Activated B cell treated with CpG ODN at 0.5 μM for 24 hours (primary cell): ENCODE results near the gene CTDSP1. TPM values are rescaled to one million over a fixed set of nuclear protein-coding genes. Genes with fewer than 3 reads are reported as not detected.
A peak's percentile ranks its signal among the peaks of the same experiment; 100 is the strongest.

ENCODE experiments used
- ATAC-seq: fragments of 200-7000 bp; cut with Tn5 transposase; one replicate; pipeline ENCODE4 v1.10.0; 2021; ENCODE audit warnings: low read depth, mild to moderate bottlenecking, moderate library complexity
- CTCF ChIA-PET: fragments of 350-600 bp; sonication (Branson Sonifier 250); formaldehyde crosslinking; loops from one replicate; lab custom pipeline; 2021; ENCODE audit warnings: antibody characterized with exemption; lab: Charles Lee
- POLR2A ChIA-PET: fragments of 350-600 bp; sonication (Branson Sonifier 250); formaldehyde crosslinking; loops from one replicate; lab custom pipeline; 2021; ENCODE audit warnings: antibody characterized with exemption; lab: Charles Lee
- DNase-seq: peaks from one replicate; pipeline ENCODE4 v3.0.0; 2022
- H3K27ac Mint-ChIP-seq: one replicate; pipeline ENCODE4 v1.8.0; 2020; ENCODE audit warnings: mixed read lengths
- H3K27me3 Mint-ChIP-seq: one replicate; pipeline ENCODE4 v1.8.0; 2021; ENCODE audit warnings: mixed read lengths
- H3K36me3 Mint-ChIP-seq: one replicate; pipeline ENCODE4 v1.8.0; 2021; ENCODE audit warnings: low read depth, mixed read lengths
- H3K4me1 Mint-ChIP-seq: one replicate; pipeline ENCODE4 v1.8.0; 2021; ENCODE audit warnings: mixed read lengths
- H3K4me3 Mint-ChIP-seq: one replicate; pipeline ENCODE4 v1.8.0; 2020; ENCODE audit warnings: mild to moderate bottlenecking, mixed read lengths
- H3K9me3 Mint-ChIP-seq: one replicate; pipeline ENCODE4 v1.8.0; 2020; ENCODE audit warnings: mixed read lengths
- intact Hi-C: fragments of 100-400 bp; cut with micrococcal nuclease; formaldehyde crosslinking; loops from one replicate; pipeline ENCODE4 v1.15.1; 2024
- total RNA-seq: library from RNA; stranded (reverse); gene quantifications from 2 replicates; pipeline ENCODE4 v1.2.3, GENCODE V29; 2022
- TF ChIP-seq, protein P1 (sequence below): fragments of 200-600 bp; IDR thresholded peaks from one replicate; pipeline ENCODE4 v1.8.0; 2022; ENCODE audit warnings: antibody characterized with exemption, mild to moderate bottlenecking

Gene CTDSP1
- total RNA-seq, 1 donor from 2014 or later, result 118 TPM

DNA sequence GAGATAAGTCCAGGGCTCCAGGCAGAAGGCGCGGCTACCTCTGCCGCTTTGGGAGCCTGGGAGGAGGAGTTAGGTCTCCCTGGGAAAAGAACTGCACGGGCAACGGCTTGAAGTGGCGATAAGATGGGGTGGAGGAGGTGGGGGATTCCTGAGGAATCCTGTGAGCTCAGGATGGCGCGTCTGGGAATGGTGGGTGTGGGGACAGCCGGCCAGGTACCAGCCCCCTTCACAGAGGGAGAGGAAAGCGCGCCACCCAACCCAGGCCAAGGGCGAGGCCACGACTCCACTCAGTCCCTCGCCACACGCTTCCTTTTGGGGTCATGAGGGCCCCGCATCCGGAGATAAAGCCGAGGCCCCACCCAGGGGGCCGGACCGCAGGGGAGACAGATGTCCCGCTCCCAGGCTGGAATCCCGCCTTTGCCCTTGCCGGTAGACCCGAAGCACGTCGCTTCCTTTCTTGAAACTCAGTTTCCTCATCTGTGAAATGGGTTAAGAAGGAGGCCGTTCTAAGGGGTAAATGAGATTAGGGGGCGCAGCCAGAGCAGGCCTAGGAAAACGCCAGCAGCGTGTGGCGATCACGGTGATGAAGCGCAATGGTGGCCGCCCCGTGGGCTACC is 1.7 kb upstream of the CTDSP1 start:
- DNase-seq, result no peak
- no peaks in the 10 kb centered on the region for H3K27me3 Mint-ChIP-seq
- ATAC-seq, result no peak
- H3K36me3 Mint-ChIP-seq, result peaks cover 11% of the 10 kb centered on the region
- H3K27ac Mint-ChIP-seq, result peak overlapping the region; percentile 96
- TF ChIP-seq, protein P1, sequence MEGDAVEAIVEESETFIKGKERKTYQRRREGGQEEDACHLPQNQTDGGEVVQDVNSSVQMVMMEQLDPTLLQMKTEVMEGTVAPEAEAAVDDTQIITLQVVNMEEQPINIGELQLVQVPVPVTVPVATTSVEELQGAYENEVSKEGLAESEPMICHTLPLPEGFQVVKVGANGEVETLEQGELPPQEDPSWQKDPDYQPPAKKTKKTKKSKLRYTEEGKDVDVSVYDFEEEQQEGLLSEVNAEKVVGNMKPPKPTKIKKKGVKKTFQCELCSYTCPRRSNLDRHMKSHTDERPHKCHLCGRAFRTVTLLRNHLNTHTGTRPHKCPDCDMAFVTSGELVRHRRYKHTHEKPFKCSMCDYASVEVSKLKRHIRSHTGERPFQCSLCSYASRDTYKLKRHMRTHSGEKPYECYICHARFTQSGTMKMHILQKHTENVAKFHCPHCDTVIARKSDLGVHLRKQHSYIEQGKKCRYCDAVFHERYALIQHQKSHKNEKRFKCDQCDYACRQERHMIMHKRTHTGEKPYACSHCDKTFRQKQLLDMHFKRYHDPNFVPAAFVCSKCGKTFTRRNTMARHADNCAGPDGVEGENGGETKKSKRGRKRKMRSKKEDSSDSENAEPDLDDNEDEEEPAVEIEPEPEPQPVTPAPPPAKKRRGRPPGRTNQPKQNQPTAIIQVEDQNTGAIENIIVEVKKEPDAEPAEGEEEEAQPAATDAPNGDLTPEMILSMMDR, result no peak
- intact Hi-C loops, result loop anchor here (5.0 kb wide), 3 partner anchors 231 to 779 kb away; partner anchors contain the start of genes CNPPD1, CXCR1 and RETREG2
- H3K9me3 Mint-ChIP-seq, result no peaks in the 10 kb centered on the region
- H3K4me1 Mint-ChIP-seq, result peaks cover 66% of the 10 kb centered on the region
- POLR2A ChIA-PET, result interaction anchor here (0.7 to 2.8 kb wide), 4 partner anchors 94 to 855 kb away, joined by 3 to 16 read pairs (median 4); partner anchors contain the start of genes ARPC2 and TUBA4B
- CTCF ChIA-PET, result interaction anchor here (1.0 to 2.6 kb wide), 3 partner anchors 68 to 125 kb away, joined by 3 to 14 read pairs (median 11); partner anchors contain the start of gene TMBIM1
- peak overlapping the region; percentile 92 for H3K4me3 Mint-ChIP-seq

DNA sequence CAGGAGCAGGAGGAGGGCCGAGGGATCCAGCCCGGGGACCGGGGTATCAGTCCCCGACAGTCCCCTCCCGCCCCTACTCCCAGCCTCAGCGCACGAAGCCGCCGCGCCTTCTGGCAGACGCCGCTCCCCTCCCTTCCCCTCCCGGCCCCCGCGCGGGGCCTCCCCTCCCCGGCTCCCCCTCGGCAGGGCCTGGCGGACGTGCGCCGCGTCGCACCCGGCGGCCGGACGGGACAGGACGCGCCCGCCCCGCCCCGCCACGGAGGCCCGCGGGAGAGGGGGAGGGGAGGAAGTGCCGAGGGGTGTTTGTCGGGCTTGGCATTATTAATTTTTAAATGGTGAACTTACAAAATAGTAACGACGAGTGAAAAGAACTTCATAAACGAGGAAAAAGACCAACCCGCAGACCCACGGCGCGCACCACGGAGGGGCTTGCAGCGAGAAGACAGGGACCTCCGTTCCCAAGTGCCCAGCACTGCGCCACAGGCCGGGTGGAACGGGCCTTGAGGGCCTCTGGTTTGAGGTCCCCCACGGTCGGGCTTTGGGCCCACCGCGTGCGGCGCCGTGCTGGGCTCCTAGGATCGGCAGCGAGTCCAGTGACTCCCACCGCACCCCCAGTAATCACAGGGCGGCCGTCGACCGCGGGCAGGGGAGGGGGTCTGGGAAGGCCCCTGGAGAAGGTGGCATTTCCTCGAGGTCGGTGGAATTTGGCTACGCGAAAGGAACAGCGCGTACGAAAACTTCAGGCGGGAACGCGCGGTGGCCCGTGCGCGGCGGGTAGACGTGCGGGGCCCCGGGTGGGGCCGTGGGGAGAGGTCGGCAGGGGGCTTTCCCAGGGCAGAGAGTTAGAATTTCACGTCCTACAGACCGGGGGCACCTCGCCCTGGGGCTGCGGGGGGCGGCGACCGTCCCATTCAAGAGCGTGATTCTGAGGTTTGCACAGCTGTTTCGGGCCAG is 954 bp upstream of the CTDSP1 start:
- Mint-ChIP-seq H3K4me3 (peak overlapping the region; percentile 92), H3K36me3 (peaks cover 19% of the 10 kb centered on the region), H3K4me1 (peaks cover 70% of the 10 kb centered on the region), H3K27me3 (no peaks in the 10 kb centered on the region), H3K9me3 (no peaks in the 10 kb centered on the region), H3K27ac (peak overlapping the region; percentile 80)
- CTCF ChIA-PET, result interaction anchor here (1.4 kb wide), 1 partner anchor 67 kb away, joined by 5 read pairs; no protein-coding TSS in a partner anchor
- TF ChIP-seq, protein P1, result no peak
- POLR2A ChIA-PET, result interaction anchor here (2.8 kb wide), 1 partner anchor 112 kb away, joined by 16 read pairs; no protein-coding TSS in a partner anchor
- DNase-seq, result peak; percentile 57
- peak; percentile 5 for ATAC-seq
- intact Hi-C loops, result loop anchor here (5.0 kb wide), 3 partner anchors 231 to 779 kb away; partner anchors contain the start of genes CNPPD1, CXCR1 and RETREG2

DNA sequence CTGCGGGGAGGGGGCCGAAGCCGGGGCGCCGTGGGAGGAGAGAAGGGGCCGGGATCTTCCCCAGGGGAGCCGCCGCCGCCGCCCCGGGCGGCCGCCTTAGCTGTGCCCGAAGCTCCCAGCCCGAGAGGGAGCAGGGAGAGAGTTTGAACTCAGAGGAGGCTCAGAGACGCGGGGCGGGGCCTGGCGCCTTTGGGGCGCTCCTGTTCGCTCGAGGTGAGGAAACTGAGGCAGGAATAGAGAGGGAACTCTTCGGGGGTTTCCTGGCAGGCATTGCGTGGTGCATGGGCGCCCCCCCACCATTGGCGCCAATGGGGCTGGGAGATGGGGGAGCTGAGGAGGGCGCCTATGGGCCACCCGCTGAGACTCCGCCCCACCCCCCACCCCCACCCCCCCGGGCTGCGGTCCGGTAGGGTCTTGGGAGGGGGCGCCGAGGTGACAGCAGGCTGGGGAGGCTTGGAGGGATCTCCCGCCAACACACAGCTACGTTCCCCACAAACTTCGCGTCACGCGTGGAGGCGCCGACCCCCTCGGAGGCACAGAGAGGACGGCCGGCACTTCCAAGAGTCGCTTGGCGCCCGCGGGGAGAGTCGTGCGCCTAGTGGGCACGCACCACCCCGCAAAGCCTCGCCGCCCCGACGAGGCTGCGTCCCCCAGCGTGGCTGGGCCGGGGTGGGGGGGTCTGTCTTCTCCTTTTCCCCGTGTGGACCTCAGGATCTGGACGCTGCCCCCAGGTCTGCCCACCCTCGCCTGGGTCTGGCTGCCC is 680 bp downstream of the CTDSP1 start:
- peak; percentile 0 for ATAC-seq
- CTCF ChIA-PET, result interaction anchor here (1.4 kb wide), 1 partner anchor 66 kb away, joined by 5 read pairs; no protein-coding TSS in a partner anchor
- Mint-ChIP-seq H3K36me3 (peaks cover 32% of the 10 kb centered on the region), H3K27me3 (no peaks in the 10 kb centered on the region), H3K27ac (peak overlapping the region; percentile 84), H3K9me3 (no peaks in the 10 kb centered on the region), H3K4me3 (peak overlapping the region; percentile 93), H3K4me1 (peaks cover 72% of the 10 kb centered on the region)
- POLR2A ChIA-PET, result interaction anchor here (0.5 to 1.5 kb wide), 12 partner anchors 24 to 310 kb away, joined by 3 to 13 read pairs (median 5); partner anchors contain the start of genes AAMP, PNKD, TTLL4 and USP37
- TF ChIP-seq, protein P1, result no peak
- DNase-seq, result peak; percentile 52
- intact Hi-C loops, result loop anchor here (2.0 to 10.0 kb wide), 2 partner anchors 78 to 984 kb away; partner anchors contain the start of gene DNPEP

DNA sequence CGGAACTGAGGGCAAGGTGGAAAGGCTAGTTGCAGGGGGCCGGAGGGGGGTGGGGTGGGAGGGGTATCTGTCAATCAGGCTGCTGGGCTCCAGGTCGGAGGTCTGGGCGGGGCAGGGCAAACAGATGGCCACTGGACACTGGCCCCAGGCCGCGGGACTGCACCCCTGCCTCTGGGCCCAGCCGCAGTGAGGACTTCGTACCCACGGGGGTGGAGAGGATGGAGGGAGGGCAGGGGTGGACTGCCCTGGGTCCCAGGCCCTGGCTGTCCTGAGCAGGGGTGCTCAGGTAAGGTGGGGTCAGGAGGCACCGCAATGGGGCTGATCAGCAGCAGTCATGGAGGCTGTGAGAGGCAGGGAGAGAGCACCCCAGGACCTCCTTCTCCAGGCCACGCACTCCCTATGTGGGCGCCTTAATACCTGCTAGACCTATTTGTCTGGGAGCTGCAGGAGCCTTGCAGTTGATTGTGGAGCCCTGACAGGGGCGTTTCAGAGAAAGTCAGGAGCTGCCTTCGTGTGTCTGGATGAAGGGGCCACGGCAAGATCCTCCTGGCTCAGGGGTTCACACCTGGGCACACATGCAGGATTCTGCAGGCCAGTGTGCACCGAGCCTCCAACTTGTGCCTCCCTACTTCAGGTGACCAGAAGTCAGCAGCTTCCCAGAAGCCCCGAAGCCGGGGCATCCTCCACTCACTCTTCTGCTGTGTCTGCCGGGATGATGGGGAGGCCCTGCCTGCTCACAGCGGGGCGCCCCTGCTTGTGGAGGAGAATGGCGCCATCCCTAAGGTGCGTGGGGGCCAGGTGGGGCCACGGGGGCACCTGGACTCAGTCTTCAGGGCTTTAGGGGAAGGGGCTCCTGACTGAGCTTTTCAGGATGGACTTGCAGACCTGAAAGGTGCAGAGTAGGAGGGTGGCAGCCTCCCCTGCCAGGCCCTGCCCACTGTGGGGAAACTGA is 1.5 kb downstream of the CTDSP1 start:
- H3K4me3 Mint-ChIP-seq, result peak overlapping the region; percentile 93
- intact Hi-C loops, result loop anchor here (2.0 to 10.0 kb wide), 2 partner anchors 78 to 984 kb away; partner anchors contain the start of gene DNPEP
- TF ChIP-seq, protein P1, result no peak
- no peaks in the 10 kb centered on the region for H3K27me3 Mint-ChIP-seq
- H3K27ac Mint-ChIP-seq, result peak overlapping the region; percentile 76
- no peaks in the 10 kb centered on the region for H3K9me3 Mint-ChIP-seq
- DNase-seq, result no peak
- no peak for ATAC-seq
- ChIA-PET POLR2A (interaction anchor here (0.7 to 1.5 kb wide), 6 partner anchors 111 to 309 kb away, joined by 3 to 8 read pairs (median 6); partner anchors contain the start of genes AAMP, PNKD and TTLL4), CTCF (interaction anchor here (0.8 to 1.2 kb wide), 2 partner anchors 107 to 110 kb away, joined by 3 to 5 read pairs; no protein-coding TSS in a partner anchor)
- peaks cover 31% of the 10 kb centered on the region for H3K36me3 Mint-ChIP-seq
- peaks cover 74% of the 10 kb centered on the region for H3K4me1 Mint-ChIP-seq
